Measurements from ENCODE around the gene TSPAN18.

TSPAN18 gene

GRCh38 chr11:44823868-44824267, 97.1 kb downstream of the TSPAN18 start:
- TF ChIP-seq POLR2AphosphoS5 (IDR thresholded peaks at IDR 0.05; ENCODE audit: low read depth, low read length): no peak
- TF ChIP-seq TAF1 (IDR thresholded peaks at IDR 0.05; ENCODE audit: borderline replicate concordance, low read depth, low read length): no peak
- TF ChIP-seq POLR2A (IDR thresholded peaks at IDR 0.05; ENCODE audit: low read depth, low read length): no peak
- DNase-seq (ENCODE audit: insufficient read length): no peak
- FAIRE-seq: no peak

- no peak for DNase-seq (ENCODE audit: insufficient read length)
- TF ChIP-seq POLR2AphosphoS5 (IDR thresholded peaks at IDR 0.05; ENCODE audit: low read depth, low read length) (no peak), TAF1 (IDR thresholded peaks at IDR 0.05; ENCODE audit: borderline replicate concordance, low read depth, low read length) (no peak), POLR2A (IDR thresholded peaks at IDR 0.05; ENCODE audit: low read depth, low read length) (no peak)
- no peak for FAIRE-seq
Measured at GRCh38 chr11:44824300-44824704, 97.5 kb downstream of the TSPAN18 start.

- no peak for TF ChIP-seq TAF1 (IDR thresholded peaks at IDR 0.05; ENCODE audit: borderline replicate concordance, low read depth, low read length)
- TF ChIP-seq POLR2AphosphoS5 (IDR thresholded peaks at IDR 0.05; ENCODE audit: low read depth, low read length): no peak
- TF ChIP-seq POLR2A (IDR thresholded peaks at IDR 0.05; ENCODE audit: low read depth, low read length): no peak
- no peak for DNase-seq (ENCODE audit: insufficient read length)
- FAIRE-seq: no peak
Measured at GRCh38 chr11:44825058-44825785, 98.5 kb downstream of the TSPAN18 start.

GRCh38 chr11:44826922-44827643, 100.3 kb downstream of the TSPAN18 start:
- TF ChIP-seq POLR2A (IDR thresholded peaks at IDR 0.05; ENCODE audit: low read depth, low read length) (no peak), TAF1 (IDR thresholded peaks at IDR 0.05; ENCODE audit: borderline replicate concordance, low read depth, low read length) (no peak), POLR2AphosphoS5 (IDR thresholded peaks at IDR 0.05; ENCODE audit: low read depth, low read length) (no peak)
- DNase-seq (ENCODE audit: insufficient read length) (no peak), FAIRE-seq (no peak)

GRCh38 chr11:44828296-44828695, 101.5 kb downstream of the TSPAN18 start:
- FAIRE-seq (no peak), DNase-seq (ENCODE audit: insufficient read length) (no peak)
- no peak for TF ChIP-seq POLR2AphosphoS5 (IDR thresholded peaks at IDR 0.05; ENCODE audit: low read depth, low read length)
- TF ChIP-seq TAF1 (IDR thresholded peaks at IDR 0.05; ENCODE audit: borderline replicate concordance, low read depth, low read length): no peak
- no peak for TF ChIP-seq POLR2A (IDR thresholded peaks at IDR 0.05; ENCODE audit: low read depth, low read length)

- TF ChIP-seq POLR2AphosphoS5 (IDR thresholded peaks at IDR 0.05; ENCODE audit: low read depth, low read length) (no peak), POLR2A (IDR thresholded peaks at IDR 0.05; ENCODE audit: low read depth, low read length) (no peak), TAF1 (IDR thresholded peaks at IDR 0.05; ENCODE audit: borderline replicate concordance, low read depth, low read length) (no peak)
- DNase-seq (ENCODE audit: insufficient read length) (no peak), FAIRE-seq (no peak)
Measured at GRCh38 chr11:44829838-44830237, 103.1 kb downstream of the TSPAN18 start.

- DNase-seq (ENCODE audit: insufficient read length): no peak
- no peak for TF ChIP-seq POLR2A (IDR thresholded peaks at IDR 0.05; ENCODE audit: low read depth, low read length)
- no peak for TF ChIP-seq POLR2AphosphoS5 (IDR thresholded peaks at IDR 0.05; ENCODE audit: low read depth, low read length)
- TF ChIP-seq TAF1 (IDR thresholded peaks at IDR 0.05; ENCODE audit: borderline replicate concordance, low read depth, low read length): no peak
- FAIRE-seq: no peak
Measured at GRCh38 chr11:44831605-44832394, 105.0 kb downstream of the TSPAN18 start.

GRCh38 chr11:44832452-44832851, 105.7 kb downstream of the TSPAN18 start:
- TF ChIP-seq TAF1 (IDR thresholded peaks at IDR 0.05; ENCODE audit: borderline replicate concordance, low read depth, low read length): no peak
- no peak for TF ChIP-seq POLR2AphosphoS5 (IDR thresholded peaks at IDR 0.05; ENCODE audit: low read depth, low read length)
- TF ChIP-seq POLR2A (IDR thresholded peaks at IDR 0.05; ENCODE audit: low read depth, low read length): no peak
- no peak for DNase-seq (ENCODE audit: insufficient read length)
- FAIRE-seq: no peak

- no peak for TF ChIP-seq POLR2A (IDR thresholded peaks at IDR 0.05; ENCODE audit: low read depth, low read length)
- TF ChIP-seq TAF1 (IDR thresholded peaks at IDR 0.05; ENCODE audit: borderline replicate concordance, low read depth, low read length): no peak
- no peak for TF ChIP-seq POLR2AphosphoS5 (IDR thresholded peaks at IDR 0.05; ENCODE audit: low read depth, low read length)
- DNase-seq (ENCODE audit: insufficient read length): no peak
- no peak for FAIRE-seq
Measured at GRCh38 chr11:44833221-44833876, 106.6 kb downstream of the TSPAN18 start.

- no peak for FAIRE-seq
- DNase-seq (ENCODE audit: insufficient read length): no peak
- no peak for TF ChIP-seq TAF1 (IDR thresholded peaks at IDR 0.05; ENCODE audit: borderline replicate concordance, low read depth, low read length)
- no peak for TF ChIP-seq POLR2A (IDR thresholded peaks at IDR 0.05; ENCODE audit: low read depth, low read length)
- no peak for TF ChIP-seq POLR2AphosphoS5 (IDR thresholded peaks at IDR 0.05; ENCODE audit: low read depth, low read length)
Measured at GRCh38 chr11:44833877-44834452, 107.2 kb downstream of the TSPAN18 start.
